ENCODE results near the gene PTPRM.

The PTPRM gene

DNA sequence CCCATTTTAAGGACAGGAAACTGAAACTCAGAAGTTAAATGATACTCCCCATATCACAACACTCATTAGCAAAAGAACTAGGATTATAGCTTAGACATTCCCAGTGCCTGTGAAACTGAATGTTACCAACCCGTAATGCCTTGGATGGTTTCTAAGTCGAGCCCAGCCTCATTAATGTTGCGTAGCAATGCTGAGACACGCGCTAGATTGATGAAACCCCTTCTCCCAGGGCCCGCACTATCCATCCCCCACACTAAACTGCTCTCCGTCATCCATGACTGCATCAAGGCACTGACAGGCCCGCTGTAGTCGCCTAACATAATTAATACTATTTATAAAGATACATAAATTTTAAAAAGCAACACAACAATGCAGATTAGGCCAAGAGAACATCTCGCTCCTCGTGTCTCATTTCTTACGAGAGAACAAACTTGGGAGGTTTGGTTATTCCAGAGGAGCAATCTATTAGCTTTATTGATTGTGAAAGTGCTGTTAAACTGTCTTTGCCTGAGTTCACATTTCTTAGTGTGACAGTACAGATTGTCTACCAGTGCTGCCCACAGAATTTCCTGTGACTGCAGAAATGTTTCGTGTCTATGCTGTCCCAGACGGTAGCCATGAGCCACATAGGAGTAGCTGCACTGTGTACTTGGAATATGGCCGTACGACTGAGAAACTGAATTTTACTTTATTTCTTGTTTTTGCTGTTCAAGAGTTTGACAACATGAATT lies 729.9 kb downstream of the PTPRM start:
- DNase-seq, result peak; percentile 19

DNA sequence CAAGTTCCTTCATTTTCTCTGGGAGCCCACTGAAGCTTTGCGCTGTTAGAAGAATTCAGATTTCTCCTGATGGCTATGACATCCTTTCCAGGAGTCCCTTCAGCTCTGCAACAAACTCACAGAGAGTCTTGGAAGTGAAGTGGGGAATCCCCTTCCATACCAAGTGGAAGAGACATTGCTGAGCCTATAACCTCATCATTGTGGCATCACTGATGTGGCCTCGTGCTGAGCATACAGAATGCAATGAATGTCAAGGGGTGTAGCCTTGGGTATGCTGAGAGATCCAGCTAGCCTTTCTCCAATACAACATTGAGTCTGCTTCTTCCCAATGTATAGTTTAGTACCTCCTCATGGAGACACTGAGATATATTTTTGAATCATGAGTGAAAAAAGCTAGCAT lies 731.1 kb downstream of the PTPRM start:
- DNase-seq, result no peak

- no peak for DNase-seq
These were observed 732.2 kb downstream of the PTPRM start for GRCh38 chr18:8299054-8299980.

DNA sequence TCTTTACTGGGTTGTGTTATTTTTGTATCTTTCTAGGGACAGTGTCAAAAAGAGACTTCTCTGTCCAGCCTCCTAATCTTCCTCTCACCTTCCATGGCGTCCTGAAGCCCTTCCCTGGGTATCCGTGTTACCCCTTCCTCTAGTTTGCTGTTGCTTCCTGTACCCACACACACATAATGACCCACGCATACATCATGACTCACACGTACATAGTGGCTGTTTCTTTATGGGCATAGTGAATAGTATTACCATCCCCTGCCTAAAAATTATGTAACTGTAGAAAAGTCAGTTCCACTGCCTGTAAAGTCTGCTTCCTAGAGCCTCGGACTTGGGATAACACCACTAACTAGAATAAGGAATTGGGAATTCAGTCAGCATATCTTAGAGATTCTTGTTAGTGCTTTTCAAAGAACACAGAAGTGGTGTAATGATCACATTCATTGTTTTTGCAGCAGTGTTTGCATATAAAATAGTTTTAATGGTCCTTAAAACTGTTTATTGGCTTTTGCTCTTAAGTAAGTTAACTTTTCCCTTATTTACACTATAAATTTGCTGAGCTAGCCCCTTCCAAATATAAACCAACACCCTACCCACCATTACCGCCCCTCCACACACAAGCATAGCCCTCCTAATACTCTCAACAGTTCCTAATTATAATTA lies 733.8 kb downstream of the PTPRM start:
- no peak for DNase-seq

- no peak for DNase-seq
These were observed 734.5 kb downstream of the PTPRM start for GRCh38 chr18:8301427-8302172.

DNA sequence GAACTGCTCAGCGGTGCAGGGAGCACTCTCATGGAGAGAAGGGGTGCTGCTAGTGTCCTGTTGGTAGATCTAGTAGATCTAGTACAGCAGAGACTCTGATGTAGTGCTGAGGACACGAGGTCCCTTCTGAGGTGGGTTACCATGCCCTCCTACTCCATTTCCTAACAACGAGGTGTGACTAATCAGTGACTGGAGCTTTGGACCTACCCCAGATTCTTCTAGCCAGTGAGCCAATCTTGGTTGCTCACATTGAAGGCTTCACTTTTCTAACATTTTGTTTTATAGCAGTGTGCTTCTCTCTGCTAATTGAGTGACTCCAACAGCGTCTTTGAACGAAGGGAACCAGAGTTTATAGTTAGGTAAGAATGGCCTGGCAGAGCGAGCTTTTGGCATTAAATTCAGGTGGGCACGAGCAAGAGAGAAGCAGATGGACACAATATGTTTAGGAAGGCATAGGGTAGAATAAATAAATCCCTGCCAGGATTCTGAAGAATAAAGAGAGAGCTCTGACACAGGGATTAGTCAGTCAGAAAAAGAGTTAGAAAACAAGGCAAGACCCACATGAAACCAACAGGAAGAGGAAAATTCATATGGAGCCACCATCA lies 736.1 kb downstream of the PTPRM start:
- DNase-seq, result no peak

- DNase-seq, result no peak
These were observed 740.8 kb downstream of the PTPRM start for GRCh38 chr18:8307960-8308359.

DNA sequence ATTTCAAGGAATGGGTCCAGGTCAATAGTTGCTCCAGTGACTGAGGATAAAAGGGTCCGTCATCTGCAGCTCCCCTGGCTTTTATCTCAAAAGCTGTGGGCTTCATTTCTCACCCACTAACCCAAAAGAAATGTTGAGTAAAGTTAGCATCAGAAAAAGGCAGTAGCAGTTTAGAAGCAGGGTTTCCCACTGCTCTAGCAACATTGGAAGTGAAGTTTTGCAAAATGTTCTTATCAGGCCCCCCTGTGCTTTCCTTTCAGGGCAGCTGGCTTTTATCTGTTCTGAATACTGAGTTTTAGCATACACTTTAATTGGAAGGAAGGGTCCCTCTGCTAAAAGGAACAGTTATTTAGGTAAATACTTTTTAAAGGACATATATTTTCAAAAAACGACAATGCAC lies 745.9 kb downstream of the PTPRM start:
- DNase-seq, result no peak

DNA sequence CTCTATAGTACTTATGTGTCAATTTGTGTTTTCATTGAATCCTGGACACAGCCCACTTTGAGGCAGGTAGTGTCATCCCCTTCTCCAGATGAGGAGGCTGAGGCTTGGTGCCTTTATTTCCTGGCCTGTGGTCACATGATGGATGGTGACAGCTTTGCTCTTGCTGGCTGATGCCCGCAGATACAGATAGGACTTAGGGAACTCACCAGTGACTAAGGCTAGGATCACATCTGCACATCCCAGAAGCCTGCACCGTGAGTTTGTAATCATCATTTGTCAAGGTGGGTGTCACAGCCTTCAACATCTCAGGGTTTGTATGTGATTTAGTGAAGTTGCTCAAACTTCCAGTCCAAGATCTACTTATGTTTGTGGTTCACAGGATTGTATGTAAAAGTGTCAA lies 747.0 kb downstream of the PTPRM start:
- DNase-seq, result no peak

- DNase-seq, result no peak
These were observed 752.8 kb downstream of the PTPRM start for GRCh38 chr18:8319798-8320489.

- no peak for DNase-seq
These were observed 755.4 kb downstream of the PTPRM start for GRCh38 chr18:8322486-8322885.

- DNase-seq, result no peak
These were observed 757.4 kb downstream of the PTPRM start for GRCh38 chr18:8324343-8325065.

- no peak for DNase-seq
These were observed 759.8 kb downstream of the PTPRM start for GRCh38 chr18:8326763-8327394.

DNA sequence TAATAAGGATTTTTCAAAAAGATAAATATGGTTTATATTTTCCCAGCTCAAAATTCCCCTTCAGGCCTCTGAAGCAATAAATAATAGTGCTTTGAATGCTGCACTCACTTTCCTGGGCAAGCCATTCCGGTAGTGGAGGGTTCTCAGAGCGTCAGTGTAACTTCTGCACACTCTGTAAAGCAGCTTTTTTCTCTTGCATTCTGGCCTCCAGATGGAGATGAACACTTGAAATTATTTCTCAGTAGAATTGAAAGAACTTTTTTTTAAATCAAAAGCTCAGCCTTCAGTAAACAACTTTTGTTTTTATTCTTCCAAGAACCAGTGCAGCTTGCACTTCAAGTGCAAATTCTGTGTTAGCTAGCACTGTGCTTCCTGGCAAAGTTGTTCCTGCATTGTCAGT lies 761.0 kb downstream of the PTPRM start:
- no peak for DNase-seq

- DNase-seq, result no peak
These were observed 762.2 kb downstream of the PTPRM start for GRCh38 chr18:8329186-8329771.

GRCh38 chr18:8330575-8330974 lies 763.5 kb downstream of the PTPRM start:
- DNase-seq, result no peak

DNA sequence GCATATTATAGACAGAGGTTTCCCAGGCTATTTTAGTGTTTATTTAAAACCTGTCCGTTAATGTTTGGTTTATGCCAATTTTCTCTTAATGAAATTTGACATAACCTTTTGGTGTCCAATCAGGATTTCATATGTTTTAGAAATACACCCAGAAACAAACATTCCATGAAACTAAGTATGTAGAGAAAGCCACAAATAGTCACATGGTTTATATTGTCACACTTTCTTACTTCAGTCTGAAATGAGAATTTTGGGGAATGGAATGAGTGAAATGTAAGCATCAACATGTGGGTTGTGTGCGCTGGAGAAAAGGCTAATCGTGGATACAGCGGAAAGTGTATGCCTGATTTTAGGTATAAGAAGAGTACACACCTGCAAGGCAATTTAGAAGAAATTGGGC lies 765.2 kb downstream of the PTPRM start:
- DNase-seq, result no peak

DNA sequence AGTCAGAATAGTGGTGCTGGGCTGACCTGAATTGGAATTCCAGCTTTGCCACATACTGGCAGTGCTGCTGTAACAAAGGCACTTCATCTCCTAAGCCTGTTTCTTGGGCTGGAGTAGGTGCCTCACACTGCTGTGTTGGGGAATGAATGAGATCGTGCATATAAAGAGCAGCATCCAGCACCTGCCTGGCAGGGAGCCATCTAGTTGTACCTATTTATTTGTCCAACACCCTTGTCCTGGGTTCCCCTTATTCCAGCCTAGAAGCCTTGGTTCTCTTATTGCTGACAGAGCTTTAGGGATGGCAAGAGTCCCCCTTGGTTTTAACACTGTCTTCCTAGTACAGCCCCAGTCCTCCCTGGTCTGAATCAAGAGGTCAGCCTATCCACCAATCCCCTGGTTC lies 766.8 kb downstream of the PTPRM start:
- DNase-seq, result no peak

- DNase-seq, result no peak
These were observed 770.1 kb downstream of the PTPRM start for GRCh38 chr18:8337211-8337610.

- DNase-seq, result no peak
These were observed 772.1 kb downstream of the PTPRM start for GRCh38 chr18:8339210-8339609.

All from right kidney (tissue), 1 donor.